CD4-positive, alpha-beta T cell (primary cell): ENCODE results near the gene NR1I3. TPM values are rescaled to one million over a fixed set of nuclear protein-coding genes. Genes with fewer than 3 reads are reported as not detected.

Experiments
- ATAC-seq: fragments of 200-7000 bp; cut with Tn5 transposase; one replicate; pipeline ENCODE4 v1.10.0; 2022; ENCODE audit warnings: mild to moderate bottlenecking; ENCODE audit not compliant: poor library complexity
- CTCF ChIA-PET: fragments of 350-600 bp; sonication (Branson Sonifier 250); formaldehyde crosslinking; loops from one replicate; lab custom pipeline; 2021; ENCODE audit warnings: antibody characterized with exemption, inconsistent platforms; lab: Charles Lee
- POLR2A ChIA-PET: fragments of 350-600 bp; sonication (Branson Sonifier 250); formaldehyde crosslinking; loops from one replicate; lab custom pipeline; 2021; ENCODE audit warnings: antibody characterized with exemption, inconsistent platforms; lab: Charles Lee
- DNase-seq, 14 experiments: peaks; one replicate each; pipeline ENCODE4 v3.0.0-alpha.2; 2013 to 2020; ENCODE audit warnings: mixed read lengths in 2 of 14
- H3K27ac ChIP-seq, 2 donors: one replicate each; pipeline versions ENCODE4 v1.5.1 to v1.7.0; 2013; ENCODE audit warnings: low read length in 2 of 2, low read depth in 1 of 2, mild to moderate bottlenecking in 1 of 2
- H3K27me3 ChIP-seq, 2 experiments: 1 replicate in 1 of 2; 2 replicates in 1 of 2; pipeline versions ENCODE4 v1.6.1 to v1.7.0; 2013; ENCODE audit warnings: low read length in 2 of 2, control low read depth in 1 of 2, mild to moderate bottlenecking in 1 of 2, moderate library complexity in 1 of 2; ENCODE audit not compliant: insufficient read depth in 2 of 2, control insufficient read depth in 1 of 2
- H3K36me3 ChIP-seq: one replicate; pipeline ENCODE4 v1.6.1; 2013; ENCODE audit warnings: low read length, control low read depth; ENCODE audit not compliant: insufficient read depth
- H3K4me1 ChIP-seq: one replicate; pipeline ENCODE4 v1.6.1; 2013; ENCODE audit warnings: low read length, control low read depth; ENCODE audit not compliant: insufficient read depth
- H3K4me3 ChIP-seq: one replicate; pipeline ENCODE4 v1.5.1; 2013; ENCODE audit warnings: mild to moderate bottlenecking, low read length, moderate library complexity
- H3K9me3 ChIP-seq, 2 experiments: 1 replicate in 1 of 2; 2 replicates in 1 of 2; pipeline versions ENCODE4 v1.6.1 to v1.7.0; 2013; ENCODE audit warnings: low read length in 2 of 2, mild to moderate bottlenecking in 2 of 2, control low read depth in 1 of 2, moderate library complexity in 1 of 2; ENCODE audit not compliant: control insufficient read depth in 1 of 2, insufficient read depth in 1 of 2
- H3K27ac Mint-ChIP-seq: one replicate; pipeline ENCODE4 v1.8.0; 2020; ENCODE audit warnings: mixed read lengths
- H3K27me3 Mint-ChIP-seq: one replicate; pipeline ENCODE4 v1.8.0; 2021; ENCODE audit warnings: mixed read lengths
- H3K36me3 Mint-ChIP-seq: one replicate; pipeline ENCODE4 v1.8.0; 2021; ENCODE audit warnings: low read depth, mixed read lengths
- H3K4me1 Mint-ChIP-seq: one replicate; pipeline ENCODE4 v1.8.0; 2021; ENCODE audit warnings: low read depth, mixed read lengths
- H3K4me3 Mint-ChIP-seq: one replicate; pipeline ENCODE4 v1.8.0; 2020; ENCODE audit warnings: mild to moderate bottlenecking, mixed read lengths
- H3K9me3 Mint-ChIP-seq: one replicate; pipeline ENCODE4 v1.8.0; 2020; ENCODE audit warnings: mixed read lengths
- CTCF ChIP-seq: fragments of 200-600 bp; IDR thresholded peaks from one replicate; pipeline ENCODE4 v1.8.0; 2022; ENCODE audit warnings: antibody characterized with exemption, mild to moderate bottlenecking
- intact Hi-C, 2 experiments: fragments of 100-400 bp; cut with DNase I in 1 of 2; cut with micrococcal nuclease in 1 of 2; formaldehyde crosslinking; loops; one replicate each; pipeline versions ENCODE4 v1.15.1 to v1.9.0; 2023 to 2025; cut with DNase I, micrococcal nuclease
- total RNA-seq, 174 experiments: library from RNA in 2 of 174; stranded (reverse) in 2 of 174; gene quantifications; one replicate each; pipeline ENCODE4 v1.2.3 and lab custom pipeline; 2021 to 2026

The NR1I3 gene
- total RNA-seq, 2 experiments from 2014 or later, result not detected

GRCh38 chr1:161201836-161202712 lies 35.9 kb downstream of the NR1I3 start, which contains the start of gene NDUFS2:
Gene NDUFS2 (plus strand): TSS chr1:161202367. CDS start chr1:161202386, 19 bp downstream.
- no peak for TF ChIP-seq CTCF
- POLR2A ChIA-PET, result interaction anchor here (0.6 to 5.0 kb wide), 38 partner anchors 9 to 939 kb away, joined by 3 to 95 read pairs (median 6); partner anchors contain the start of genes APOA2, ARHGAP30, B4GALT3 and DCAF8
- DNase-seq, result peak; percentile 90 to 99 (median 94)

GRCh38 chr1:161200992-161201835 lies 36.8 kb downstream of the NR1I3 start:
- H3K36me3 Mint-ChIP-seq, result peaks cover 33% of the 10 kb centered on the region
- Histone ChIP-seq H3K9me3 (no peaks in the 10 kb centered on the region), H3K36me3 (peaks cover 27% of the 10 kb centered on the region), H3K27ac (peak overlapping the region; percentile 85 to 86), H3K4me3 (peak overlapping the region; percentile 66), H3K27me3 (no peaks in the 10 kb centered on the region), H3K4me1 (peaks cover 46% of the 10 kb centered on the region)
- POLR2A ChIA-PET, result interaction anchor here (0.6 to 5.0 kb wide), 30 partner anchors 9 to 938 kb away, joined by 3 to 95 read pairs (median 8); partner anchors contain the start of genes APOA2, ARHGAP30, B4GALT3 and DCAF8
- ATAC-seq (no peak), DNase-seq (peak in 2 of 14 experiments; percentile 30 to 45)
- no peaks in the 10 kb centered on the region for H3K27me3 Mint-ChIP-seq
- TF ChIP-seq CTCF, result no peak
- H3K4me3 Mint-ChIP-seq, result peak overlapping the region; percentile 99
- peaks cover 60% of the 10 kb centered on the region for H3K4me1 Mint-ChIP-seq
- peak overlapping the region; percentile 95 for H3K27ac Mint-ChIP-seq
- CTCF ChIA-PET, result interaction anchor here (1.0 to 4.5 kb wide), 9 partner anchors 8 to 181 kb away, joined by 3 to 43 read pairs (median 5); partner anchors contain the start of genes PPOX, TOMM40L and UFC1
- intact Hi-C loops, result no loop called here
- H3K9me3 Mint-ChIP-seq, result no peaks in the 10 kb centered on the region

More at GRCh38 chr1:161201836-161202712, 35.9 kb downstream of the NR1I3 start, which contains the start of gene NDUFS2:
- peaks cover 66% of the 10 kb centered on the region for H3K4me1 Mint-ChIP-seq
- H3K4me3 ChIP-seq, result peak within 1 kb of the TSS; percentile 66
- H3K4me1 ChIP-seq, result peaks cover 47% of the 10 kb centered on the region
- H3K4me3 Mint-ChIP-seq, result peak within 1 kb of the TSS; percentile 99
- CTCF ChIA-PET, result interaction anchor here (0.5 to 4.5 kb wide), 11 partner anchors 9 to 180 kb away, joined by 3 to 43 read pairs (median 5); partner anchors contain the start of genes DEDD, PPOX, TOMM40L and UFC1
- intact Hi-C loops, result loop anchor here (1.0 to 2.0 kb wide), 3 partner anchors 17 to 187 kb away; partner anchors contain the start of gene TOMM40L (in 1 of the 2)
- no peaks in the 10 kb centered on the region for H3K9me3 Mint-ChIP-seq
- H3K36me3 ChIP-seq, result peaks cover 36% of the 10 kb centered on the region
- H3K27ac Mint-ChIP-seq, result peak within 1 kb of the TSS; percentile 95
- peak; percentile 99 for ATAC-seq
- H3K27me3 Mint-ChIP-seq, result no peaks in the 10 kb centered on the region
- H3K9me3 ChIP-seq, result no peaks in the 10 kb centered on the region
- peak within 1 kb of the TSS; percentile 85 to 86 for H3K27ac ChIP-seq
- H3K27me3 ChIP-seq, result no peaks in the 10 kb centered on the region
- peaks cover 42% of the 10 kb centered on the region for H3K36me3 Mint-ChIP-seq
